Colonic mucosa (tissue), 4 donors: Measurements from ENCODE around the gene PCP4L1. TPM values are rescaled to one million over a fixed set of nuclear protein-coding genes. Genes with fewer than 3 reads are reported as not detected.
"Not testable (repeated sequence)": the region's sequence is repeated elsewhere in the genome, so short reads cannot be mapped to it uniquely, and the experiment has no call there.

ENCODE experiments used
- DNase-seq: peaks from one replicate; pipeline ENCODE4 v3.0.0-alpha.2; 2020
- H3K27ac ChIP-seq: fragments of 200-600 bp; one replicate; pipeline ENCODE4 v1.8.0; 2021
- H3K27me3 ChIP-seq: fragments of 200-600 bp; one replicate; pipeline ENCODE4 v1.8.0; 2021
- H3K36me3 ChIP-seq: fragments of 200-600 bp; one replicate; pipeline ENCODE4 v1.8.0; 2021
- H3K4me1 ChIP-seq: fragments of 200-600 bp; one replicate; pipeline ENCODE4 v1.8.0; 2021; ENCODE audit warnings: mild to moderate bottlenecking
- H3K4me3 ChIP-seq: fragments of 200-600 bp; one replicate; pipeline ENCODE4 v1.8.0; 2021
- H3K9ac ChIP-seq, 2 donors: one replicate each; pipeline ENCODE4 v1.7.0; 2013; ENCODE audit warnings: control low read depth in 2 of 2, low read depth in 2 of 2, low read length in 2 of 2
- H3K9me3 ChIP-seq: fragments of 200-600 bp; one replicate; pipeline ENCODE4 v1.8.0; 2021
- CTCF ChIP-seq: fragments of 200-600 bp; IDR thresholded peaks from one replicate; pipeline ENCODE4 v1.8.0; 2022; ENCODE audit warnings: antibody characterized with exemption, mild to moderate bottlenecking
- intact Hi-C: fragments of 100-400 bp; cut with DNase I; formaldehyde crosslinking; loops from one replicate; pipeline ENCODE4 v1.14.1; 2022
- total RNA-seq, 2 donors: library from RNA; stranded (reverse); fragmentation: NEBNext Ultra II Directional in 1 of 2; extraction: Animal tissue kit (Norgen Biotek cat#: 25700) in 1 of 2; gene quantifications; one replicate each; pipeline ENCODE4 v1.2.1, GENCODE V29; 2021
- donor health status: healthy.
- donor health status: DM: no; HTN: no; CAD: no.
- donor health status: DM: no; HTN: no; CAD: no.

The PCP4L1 gene
- total RNA-seq, 2 donors from 2014 or later, result 0.22 to 1.4 TPM

DNA sequence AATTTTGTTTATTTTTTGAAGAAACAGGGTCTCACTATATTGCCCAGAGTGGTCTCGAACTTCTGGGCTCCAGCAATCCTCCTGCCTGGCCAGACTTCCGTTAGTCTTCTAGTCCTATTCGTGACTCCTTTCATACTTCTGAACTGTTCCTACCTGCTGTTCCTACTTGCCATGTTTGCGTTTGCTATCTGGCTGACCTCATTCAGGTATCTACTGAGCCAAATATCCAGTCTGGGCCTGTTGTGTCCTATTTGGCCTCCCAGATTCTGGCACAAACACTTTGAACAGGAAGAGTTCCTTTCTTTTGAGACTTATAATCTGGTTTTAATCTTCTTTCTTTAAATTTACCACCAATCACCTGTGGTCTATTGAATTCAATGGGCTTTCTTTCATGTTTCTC lies 13.7 kb upstream of the PCP4L1 start:
- H3K4me1 ChIP-seq, result no peaks in the 10 kb centered on the region
- TF ChIP-seq CTCF, result no peak
- no peaks in the 10 kb centered on the region for H3K27me3 ChIP-seq
- H3K27ac ChIP-seq, result no peak overlapping the region
- no peak overlapping the region for H3K4me3 ChIP-seq
- H3K36me3 ChIP-seq, result no peaks in the 10 kb centered on the region
- no peak overlapping the region for H3K9ac ChIP-seq
- DNase-seq, result no peak
- no peaks in the 10 kb centered on the region for H3K9me3 ChIP-seq
- intact Hi-C loops, result no loop called here

DNA sequence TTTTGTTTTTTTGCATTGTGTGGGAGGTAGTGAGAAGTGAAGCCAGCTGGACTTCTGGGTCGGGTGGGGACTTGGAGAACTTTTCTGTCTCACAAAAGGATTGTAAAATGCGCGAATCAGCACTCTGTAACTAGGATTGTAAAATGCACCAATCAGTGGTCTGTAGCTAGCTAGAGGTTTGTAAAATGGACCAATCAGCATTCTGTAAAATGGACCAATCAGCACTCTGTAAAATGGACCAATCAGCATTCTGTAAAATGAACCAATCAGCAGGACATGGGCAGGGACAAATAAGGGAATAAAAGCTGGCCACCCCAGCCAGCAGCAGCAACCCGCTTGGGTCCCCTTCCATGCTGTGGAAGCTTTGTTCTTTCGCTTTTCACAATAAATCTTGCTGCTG lies 8.4 kb upstream of the PCP4L1 start:
- H3K27me3 ChIP-seq, H3K9me3 ChIP-seq, H3K27ac ChIP-seq, DNase-seq, H3K4me1 ChIP-seq, H3K9ac ChIP-seq, intact Hi-C loops, H3K4me3 ChIP-seq, H3K36me3 ChIP-seq: not testable (repeated sequence)

DNA sequence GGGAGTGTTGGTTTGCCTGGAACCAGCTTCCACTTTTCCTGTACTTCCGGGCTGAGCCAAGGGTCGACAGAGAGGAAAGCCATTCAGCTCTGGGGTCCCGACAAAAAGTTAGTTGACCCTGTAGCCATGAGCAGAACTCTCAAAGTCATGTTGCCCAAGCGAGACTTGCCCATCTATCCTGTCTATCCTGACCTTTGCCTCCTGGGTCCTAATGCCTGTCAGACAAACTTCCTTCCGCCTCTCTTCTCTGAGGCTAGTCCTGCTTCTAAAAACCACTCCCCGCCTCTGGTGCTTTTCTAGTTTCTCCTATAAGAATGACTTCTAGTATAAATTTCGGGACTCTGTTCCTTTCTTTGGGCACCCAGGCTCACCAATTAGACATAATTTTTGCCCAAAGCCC lies 7.7 kb upstream of the PCP4L1 start:
- intact Hi-C loops, result no loop called here
- Histone ChIP-seq H3K4me1 (no peaks in the 10 kb centered on the region), H3K9ac (no peak overlapping the region), H3K27ac (no peak overlapping the region), H3K36me3 (no peaks in the 10 kb centered on the region), H3K9me3 (no peaks in the 10 kb centered on the region), H3K27me3 (no peaks in the 10 kb centered on the region), H3K4me3 (no peak overlapping the region)
- no peak for DNase-seq
- TF ChIP-seq CTCF, result no peak

- H3K9ac ChIP-seq, result no peak overlapping the region
- no peak overlapping the region for H3K4me3 ChIP-seq
- no peak for TF ChIP-seq CTCF
- intact Hi-C loops, result no loop called here
- no peak for DNase-seq
- H3K27ac ChIP-seq, result no peak overlapping the region
- no peaks in the 10 kb centered on the region for H3K36me3 ChIP-seq
- no peaks in the 10 kb centered on the region for H3K4me1 ChIP-seq
- no peaks in the 10 kb centered on the region for H3K27me3 ChIP-seq
- no peaks in the 10 kb centered on the region for H3K9me3 ChIP-seq
Observed at GRCh38 chr1:161251579-161251978, 7.0 kb upstream of the PCP4L1 start.

DNA sequence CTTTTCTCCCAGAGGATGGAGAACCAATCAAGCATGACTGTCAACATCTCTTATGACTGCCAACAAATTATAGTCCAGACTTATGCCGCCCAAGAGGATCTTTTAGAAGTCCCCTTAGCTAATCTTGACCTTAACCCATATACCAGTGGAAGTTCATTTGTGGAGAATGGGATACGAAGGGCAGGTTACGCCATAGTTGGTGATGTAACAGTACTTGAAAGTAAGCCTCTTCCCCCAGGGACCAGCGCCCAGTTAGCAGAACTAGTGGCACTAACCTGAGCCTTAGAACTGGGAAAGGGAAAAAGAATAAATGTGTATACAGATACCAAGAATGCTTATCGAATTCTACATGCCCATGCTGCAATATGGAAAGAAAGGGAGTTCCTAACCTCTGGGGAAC lies 3.2 kb upstream of the PCP4L1 start:
- intact Hi-C loops, H3K9ac ChIP-seq, H3K27ac ChIP-seq, H3K36me3 ChIP-seq, H3K9me3 ChIP-seq, DNase-seq, H3K4me3 ChIP-seq, H3K4me1 ChIP-seq: not testable (repeated sequence)
- H3K27me3 ChIP-seq, result peaks cover 25% of the 10 kb centered on the region

DNA sequence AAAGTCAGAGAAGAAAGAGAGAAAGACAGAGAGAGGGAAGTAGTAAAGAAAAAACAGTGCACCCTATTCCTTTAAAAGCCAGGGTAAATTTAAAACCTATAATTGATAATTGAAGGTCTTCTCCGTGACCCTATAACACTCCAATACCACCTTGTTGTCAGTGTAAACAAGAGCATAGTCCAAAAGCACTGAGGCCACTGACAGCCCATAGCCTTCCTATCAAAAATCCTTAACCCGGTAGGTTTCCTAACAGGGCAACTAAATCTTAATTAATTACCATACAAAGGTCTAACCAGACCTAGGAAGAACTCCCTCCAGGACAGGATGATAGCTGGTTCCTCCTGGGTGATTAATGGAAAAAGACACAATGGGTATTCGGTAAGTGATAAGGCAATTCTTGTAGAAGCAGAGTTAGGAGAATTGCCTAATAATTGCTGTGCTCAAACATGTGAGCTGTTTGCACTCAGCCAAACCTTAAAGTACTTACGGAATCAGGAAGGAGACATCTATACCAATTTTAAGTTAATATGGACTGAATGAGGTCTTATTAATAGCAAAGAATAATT lies 2.5 kb upstream of the PCP4L1 start:
- DNase-seq, H3K4me1 ChIP-seq, H3K9me3 ChIP-seq, H3K36me3 ChIP-seq, H3K4me3 ChIP-seq, H3K9ac ChIP-seq, H3K27ac ChIP-seq, intact Hi-C loops: not testable (repeated sequence)
- H3K27me3 ChIP-seq, result peaks cover 31% of the 10 kb centered on the region

GRCh38 chr1:161257109-161257508 lies 1.4 kb upstream of the PCP4L1 start:
- H3K4me3 ChIP-seq, intact Hi-C loops, H3K9ac ChIP-seq, DNase-seq, H3K4me1 ChIP-seq, H3K9me3 ChIP-seq, H3K36me3 ChIP-seq, H3K27ac ChIP-seq: not testable (repeated sequence)
- peaks cover 35% of the 10 kb centered on the region for H3K27me3 ChIP-seq

DNA sequence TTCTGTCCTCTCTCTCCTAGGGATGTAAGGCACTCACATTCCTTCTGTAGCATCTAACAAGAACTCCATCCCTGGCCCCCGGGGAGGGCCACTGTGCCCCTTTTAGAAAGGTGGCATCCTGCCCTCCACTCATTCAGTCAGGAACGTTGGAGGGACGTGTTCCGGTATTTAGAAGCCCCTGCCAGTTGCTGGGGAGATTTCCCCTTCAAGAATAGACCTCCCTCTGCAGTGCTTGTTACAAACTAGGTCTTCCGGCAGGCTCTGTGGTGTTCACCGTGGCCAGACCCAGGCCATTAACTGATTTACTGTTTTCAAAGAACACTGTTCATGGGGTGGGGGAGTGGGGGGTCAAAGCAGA lies 779 bp downstream of the PCP4L1 start:
- Histone ChIP-seq H3K36me3 (no peaks in the 10 kb centered on the region), H3K9ac (no peak overlapping the region), H3K27ac (no peak overlapping the region), H3K4me1 (peaks cover 7% of the 10 kb centered on the region), H3K9me3 (no peaks in the 10 kb centered on the region), H3K4me3 (no peak overlapping the region), H3K27me3 (peaks cover 35% of the 10 kb centered on the region)
- no peak for DNase-seq
- intact Hi-C loops, result no loop called here
- no peak for TF ChIP-seq CTCF
